Activated T-helper 1 cell treated with anti-CD3 and anti-CD28 coated beads, Interleukin-12 subunit alpha, Interleukin-12 subunit beta, Interleukin-2, Interleukin-4 antibody, amounts not matched to agents 30 ng/mL and 10 ng/mL and 1 ng/mL, durations not matched to agents 14 hours and 24 hours and 36 hours (primary cell): ENCODE results near the gene TCAP. TPM values are rescaled to one million over a fixed set of nuclear protein-coding genes. Genes with fewer than 3 reads are reported as not detected.

ENCODE experiments used
- DNase-seq: peaks from one replicate; pipeline ENCODE4 v3.0.0; 2021; ENCODE audit warnings: low spot score
- H3K27ac Mint-ChIP-seq: one replicate; pipeline ENCODE4 v1.8.0; 2021; ENCODE audit warnings: mild to moderate bottlenecking, mixed read lengths
- H3K27me3 Mint-ChIP-seq: one replicate; pipeline ENCODE4 v1.8.0; 2022; ENCODE audit warnings: mild to moderate bottlenecking, moderate library complexity, mixed read lengths; ENCODE audit not compliant: insufficient read depth
- H3K36me3 Mint-ChIP-seq: one replicate; pipeline ENCODE4 v1.8.0; 2021; ENCODE audit warnings: low read depth, mixed read lengths
- H3K4me1 Mint-ChIP-seq: one replicate; pipeline ENCODE4 v1.8.0; 2021; ENCODE audit warnings: low read depth, mixed read lengths
- H3K4me3 Mint-ChIP-seq: one replicate; pipeline ENCODE4 v1.8.0; 2021; ENCODE audit warnings: mild to moderate bottlenecking, moderate library complexity, mixed read lengths
- H3K9me3 Mint-ChIP-seq: one replicate; pipeline ENCODE4 v1.8.0; 2021; ENCODE audit warnings: mixed read lengths
- intact Hi-C: fragments of 100-400 bp; cut with micrococcal nuclease; formaldehyde crosslinking; loops from one replicate; pipeline ENCODE4 v1.15.1; 2024
- total RNA-seq: library from RNA; stranded (reverse); gene quantifications from 2 replicates; pipeline ENCODE4 v1.2.3, GENCODE V29; 2022

The TCAP gene
- total RNA-seq, 1 donor from 2014 or later, result 1.4 TPM

DNA sequence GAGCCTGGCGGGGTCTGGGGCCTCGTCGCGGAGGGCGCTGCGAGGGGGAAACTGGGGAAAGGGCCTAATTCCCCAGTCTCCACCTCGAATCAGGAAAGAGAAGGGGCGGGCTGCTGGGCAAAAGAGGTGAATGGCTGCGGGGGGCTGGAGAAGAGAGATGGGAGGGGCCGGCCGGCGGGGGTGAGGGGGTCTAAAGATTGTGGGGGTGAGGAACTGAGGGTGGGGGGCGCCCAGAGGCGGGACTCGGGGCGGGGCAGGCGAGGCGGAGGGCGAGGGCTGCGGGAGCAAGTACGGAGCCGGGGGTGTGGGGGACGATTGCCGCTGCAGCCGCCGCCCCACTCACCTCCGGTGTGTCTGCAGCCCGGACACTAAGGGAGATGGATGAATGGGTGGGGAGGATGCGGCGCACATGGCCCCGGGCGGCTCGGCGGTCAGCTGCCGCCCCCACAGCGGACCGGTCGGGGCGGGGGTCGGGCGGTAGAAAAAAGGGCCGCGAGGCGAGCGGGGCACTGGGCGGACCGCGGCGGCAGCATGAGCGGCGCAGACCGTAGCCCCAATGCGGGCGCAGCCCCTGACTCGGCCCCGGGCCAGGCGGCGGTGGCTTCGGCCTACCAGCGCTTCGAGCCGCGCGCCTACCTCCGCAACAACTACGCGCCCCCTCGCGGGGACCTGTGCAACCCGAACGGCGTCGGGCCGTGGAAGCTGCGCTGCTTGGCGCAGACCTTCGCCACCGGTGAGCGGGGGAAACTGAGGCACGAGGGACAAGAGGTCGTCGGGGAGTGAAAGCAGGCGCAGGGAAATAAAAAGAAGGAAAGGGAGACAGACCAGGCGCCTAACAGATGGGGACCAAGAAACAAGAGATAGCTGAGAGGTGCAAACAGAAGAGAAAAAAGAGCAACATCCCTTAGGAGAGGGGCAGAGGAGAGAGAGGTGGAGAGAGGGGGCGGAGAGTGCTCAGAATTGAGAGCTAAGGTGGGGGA, 3.1 kb downstream of the TCAP start, which contains the start of gene PNMT:
Gene PNMT (plus strand): TSS at position 509 of the 980 bp plus-strand sequence. CDS start 23 bp downstream, at position 532.
- intact Hi-C loops, result loop anchor here (1.0 kb wide), 2 partner anchors 31 to 46 kb away; partner anchors contain the start of gene STARD3
- H3K27ac Mint-ChIP-seq, result peak within 1 kb of the TSS; percentile 29
- peaks cover 4% of the 10 kb centered on the region for H3K36me3 Mint-ChIP-seq
- peaks cover 28% of the 10 kb centered on the region for H3K27me3 Mint-ChIP-seq
- no peaks in the 10 kb centered on the region for H3K9me3 Mint-ChIP-seq
- peaks cover 7% of the 10 kb centered on the region for H3K4me1 Mint-ChIP-seq
- DNase-seq, result peak; percentile 46
- peak within 1 kb of the TSS; percentile 37 for H3K4me3 Mint-ChIP-seq

DNA sequence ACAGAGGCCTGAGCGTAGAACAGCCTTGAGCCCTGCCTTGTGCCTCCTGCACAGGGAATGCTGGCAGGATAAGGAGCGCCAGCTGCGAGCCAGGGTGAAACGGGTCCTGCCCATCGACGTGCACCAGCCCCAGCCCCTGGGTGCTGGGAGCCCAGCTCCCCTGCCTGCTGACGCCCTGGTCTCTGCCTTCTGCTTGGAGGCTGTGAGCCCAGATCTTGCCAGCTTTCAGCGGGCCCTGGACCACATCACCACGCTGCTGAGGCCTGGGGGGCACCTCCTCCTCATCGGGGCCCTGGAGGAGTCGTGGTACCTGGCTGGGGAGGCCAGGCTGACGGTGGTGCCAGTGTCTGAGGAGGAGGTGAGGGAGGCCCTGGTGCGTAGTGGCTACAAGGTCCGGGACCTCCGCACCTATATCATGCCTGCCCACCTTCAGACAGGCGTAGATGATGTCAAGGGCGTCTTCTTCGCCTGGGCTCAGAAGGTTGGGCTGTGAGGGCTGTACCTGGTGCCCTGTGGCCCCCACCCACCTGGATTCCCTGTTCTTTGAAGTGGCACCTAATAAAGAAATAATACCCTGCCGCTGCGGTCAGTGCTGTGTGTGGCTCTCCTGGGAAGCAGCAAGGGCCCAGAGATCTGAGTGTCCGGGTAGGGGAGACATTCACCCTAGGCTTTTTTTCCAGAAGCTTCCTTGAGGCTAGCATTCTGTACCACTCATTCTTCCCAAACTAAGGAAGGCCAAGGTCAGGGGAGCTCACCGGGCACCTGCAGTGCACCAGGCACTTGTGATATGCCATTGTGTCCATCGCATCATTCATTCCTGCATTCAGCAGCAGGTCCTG, 5.0 kb downstream of the TCAP start:
- H3K4me3 Mint-ChIP-seq, result no peak overlapping the region

DNA sequence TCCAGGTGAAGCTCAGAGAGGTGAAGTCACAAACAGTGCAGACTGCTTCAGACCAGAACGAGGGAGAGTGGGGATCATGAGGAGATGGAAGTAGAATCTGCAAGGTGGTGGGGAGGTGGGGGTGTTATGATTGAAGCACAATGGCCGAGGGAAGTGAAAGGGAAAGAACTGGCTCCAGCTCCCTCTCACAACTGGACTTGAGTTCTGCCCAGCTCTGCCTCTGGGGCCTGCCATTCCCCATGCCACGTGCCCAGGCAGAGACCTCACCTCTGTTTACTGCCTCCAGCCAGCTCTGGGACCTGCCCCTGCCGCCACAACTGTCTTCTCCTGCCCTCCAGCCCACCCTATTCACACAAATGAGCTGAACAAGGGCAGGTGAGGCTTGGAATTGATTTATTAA, 5.6 kb downstream of the TCAP start:
- Mint-ChIP-seq H3K9me3 (no peaks in the 10 kb centered on the region), H3K4me1 (peaks cover 8% of the 10 kb centered on the region), H3K27me3 (peaks cover 29% of the 10 kb centered on the region), H3K27ac (no peak overlapping the region), H3K36me3 (peaks cover 6% of the 10 kb centered on the region), H3K4me3 (no peak overlapping the region)
- intact Hi-C loops, result no loop called here
- DNase-seq, result no peak

More for the DNA sequence above, 5.0 kb downstream of the TCAP start:
- H3K36me3 Mint-ChIP-seq, result peaks cover 4% of the 10 kb centered on the region
- H3K4me1 Mint-ChIP-seq, result peaks cover 7% of the 10 kb centered on the region
- H3K9me3 Mint-ChIP-seq, result no peaks in the 10 kb centered on the region
- no peak for DNase-seq
- intact Hi-C loops, result no loop called here
- H3K27ac Mint-ChIP-seq, result no peak overlapping the region
- peaks cover 29% of the 10 kb centered on the region for H3K27me3 Mint-ChIP-seq

DNA sequence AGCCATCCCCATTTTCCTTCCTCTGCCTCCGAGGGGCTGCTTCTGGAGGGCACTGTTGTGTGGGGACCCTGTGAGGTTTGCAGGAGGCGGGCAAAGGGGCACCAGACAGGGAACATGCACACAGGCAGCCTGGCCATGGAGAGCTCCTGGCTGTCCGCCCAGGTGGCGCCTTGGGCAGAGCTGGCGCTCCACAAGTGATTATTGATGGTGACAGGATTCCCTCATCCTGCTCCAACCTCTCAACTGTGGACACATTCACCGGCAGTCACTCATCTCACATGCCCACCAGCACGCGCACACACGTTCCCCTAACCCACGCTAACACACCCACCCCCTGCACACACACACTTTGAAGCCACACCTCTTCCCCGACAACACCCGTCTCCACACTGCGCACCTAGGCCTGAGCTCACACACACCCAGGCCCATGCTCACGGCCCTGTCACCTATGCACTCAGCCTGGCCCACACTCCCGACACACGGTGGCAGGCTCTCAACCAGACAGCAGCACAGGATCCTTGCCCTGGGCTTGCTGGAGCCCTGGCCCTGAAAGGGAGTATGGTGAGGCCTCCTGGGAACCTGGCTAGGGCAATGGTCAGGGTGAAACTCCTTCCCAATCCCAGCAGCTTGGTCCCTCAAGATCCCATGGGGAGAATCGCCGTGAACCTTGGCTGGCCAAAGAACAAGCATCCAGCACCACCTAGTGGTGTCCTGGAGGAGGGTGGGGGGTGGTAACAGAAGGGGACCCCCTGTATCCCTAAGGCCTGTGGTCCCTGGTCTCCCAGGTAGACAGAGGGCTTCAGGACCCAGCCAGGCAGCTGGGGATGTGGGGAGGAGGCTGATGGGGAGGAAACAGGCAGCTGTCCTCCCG, 6.7 kb downstream of the TCAP start:
- intact Hi-C loops, result no loop called here
- Mint-ChIP-seq H3K27me3 (peaks cover 22% of the 10 kb centered on the region), H3K4me1 (peaks cover 18% of the 10 kb centered on the region), H3K36me3 (peaks cover 6% of the 10 kb centered on the region), H3K9me3 (no peaks in the 10 kb centered on the region), H3K4me3 (no peak overlapping the region), H3K27ac (no peak overlapping the region)
- no peak for DNase-seq

DNA sequence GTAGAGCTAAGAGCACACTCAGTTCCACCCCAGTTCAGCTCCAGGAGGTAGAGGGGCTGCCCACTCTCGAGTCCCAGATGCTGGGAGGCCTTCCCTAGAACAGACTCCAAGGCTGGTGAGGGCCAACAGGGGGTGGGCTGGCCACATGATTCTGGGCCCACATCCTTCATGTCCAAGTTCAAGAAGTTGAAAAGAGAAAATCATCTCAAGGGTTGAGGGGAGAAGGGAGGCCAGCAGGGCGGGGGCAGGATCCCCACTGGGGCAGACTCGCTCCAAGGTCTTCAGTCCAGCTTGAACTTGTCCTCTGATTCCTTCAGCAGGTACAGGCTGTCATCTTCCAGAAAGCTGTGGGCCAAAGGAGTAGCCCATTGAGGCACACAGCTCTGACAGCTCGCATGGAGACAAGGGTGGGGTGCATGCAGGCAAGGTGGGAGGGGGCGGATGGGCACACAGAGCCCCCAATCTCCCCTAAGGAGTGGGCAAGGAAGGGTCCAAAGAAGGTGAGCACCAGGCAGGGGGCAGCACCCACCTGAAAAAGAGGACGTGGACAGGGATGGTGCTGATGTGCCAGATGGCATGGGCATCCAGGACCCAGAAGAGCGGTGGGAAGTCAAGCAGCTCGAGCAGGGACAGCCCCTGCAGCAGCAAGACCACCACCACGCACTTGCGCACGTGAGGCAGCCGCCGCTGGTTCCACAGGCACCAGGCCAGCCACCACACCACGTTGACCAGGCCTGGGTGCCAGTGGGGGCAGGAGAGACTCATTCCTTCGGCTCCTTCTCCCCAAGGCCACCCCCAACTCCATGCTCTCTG, 7.6 kb downstream of the TCAP start:
- H3K9me3 Mint-ChIP-seq, result no peaks in the 10 kb centered on the region

DNA sequence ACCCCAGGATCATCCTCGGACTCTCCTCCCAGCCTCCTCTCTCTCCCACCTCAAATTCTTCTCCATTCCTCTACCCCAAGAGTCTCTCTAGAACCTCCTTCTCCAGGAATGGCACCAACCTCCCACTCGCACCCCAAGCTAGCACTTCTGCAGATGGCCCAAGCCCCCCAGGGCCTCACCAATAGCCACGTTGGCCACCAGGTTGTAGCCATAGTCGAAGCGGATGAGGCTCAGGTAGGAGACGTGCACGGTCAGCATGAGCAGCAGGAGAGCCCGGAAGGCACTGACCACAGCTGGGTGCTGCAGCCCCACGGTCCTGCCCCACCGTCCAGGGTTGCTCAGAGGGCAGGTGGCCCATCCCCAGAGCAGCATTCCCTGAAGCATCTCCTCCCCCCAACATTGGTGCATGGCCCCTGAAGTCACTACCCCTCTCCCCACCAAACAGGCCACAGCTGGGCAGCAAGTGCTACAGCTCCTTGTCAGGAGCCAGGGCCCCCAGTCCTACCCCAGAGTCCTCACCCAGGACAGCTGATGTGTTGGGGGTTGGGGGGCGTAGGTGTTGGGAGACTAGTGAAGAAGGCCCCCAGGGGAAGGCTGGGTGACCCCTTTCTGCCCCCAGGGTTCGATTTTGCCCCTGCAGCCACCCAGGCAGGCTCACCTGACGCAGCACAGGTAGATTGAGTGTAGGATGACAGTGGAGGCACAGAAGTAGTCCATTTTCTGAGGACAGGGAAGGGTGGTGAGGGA, 8.4 kb downstream of the TCAP start:
- Mint-ChIP-seq H3K4me1 (peaks cover 32% of the 10 kb centered on the region), H3K36me3 (peaks cover 5% of the 10 kb centered on the region), H3K9me3 (no peaks in the 10 kb centered on the region), H3K27me3 (peaks cover 13% of the 10 kb centered on the region), H3K4me3 (no peak overlapping the region), H3K27ac (no peak overlapping the region)
- intact Hi-C loops, result no loop called here
- DNase-seq, result no peak

More for the DNA sequence above, 7.6 kb downstream of the TCAP start:
- Mint-ChIP-seq H3K4me1 (peaks cover 27% of the 10 kb centered on the region), H3K27me3 (peaks cover 19% of the 10 kb centered on the region), H3K27ac (no peak overlapping the region), H3K36me3 (peaks cover 6% of the 10 kb centered on the region), H3K4me3 (no peak overlapping the region)
- DNase-seq, result no peak
- intact Hi-C loops, result no loop called here

DNA sequence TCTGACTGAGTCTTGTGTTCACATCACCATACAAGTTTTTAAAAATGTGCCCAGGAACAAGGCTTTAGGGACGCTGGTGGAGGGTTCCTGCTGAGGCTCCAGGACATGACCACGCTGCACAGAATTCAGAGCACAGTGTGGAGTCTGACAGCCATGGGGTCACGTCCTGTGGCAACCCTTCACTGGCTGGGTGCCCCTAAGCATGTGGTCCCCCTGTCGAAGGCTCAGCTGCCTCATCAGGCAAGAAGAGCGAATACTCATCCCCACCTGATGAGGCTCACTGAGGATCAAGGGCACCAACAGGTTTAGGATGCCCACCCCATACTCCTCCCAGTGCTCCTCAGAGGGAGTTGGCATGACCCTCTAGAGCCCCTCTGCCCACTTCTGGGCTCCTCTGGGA, 9.0 kb downstream of the TCAP start:
- intact Hi-C loops, result no loop called here
- peaks cover 10% of the 10 kb centered on the region for H3K27me3 Mint-ChIP-seq
- peaks cover 4% of the 10 kb centered on the region for H3K36me3 Mint-ChIP-seq
- H3K4me3 Mint-ChIP-seq, result no peak overlapping the region
- H3K4me1 Mint-ChIP-seq, result peaks cover 34% of the 10 kb centered on the region
- H3K9me3 Mint-ChIP-seq, result no peaks in the 10 kb centered on the region
- no peak for DNase-seq
- no peak overlapping the region for H3K27ac Mint-ChIP-seq

DNA sequence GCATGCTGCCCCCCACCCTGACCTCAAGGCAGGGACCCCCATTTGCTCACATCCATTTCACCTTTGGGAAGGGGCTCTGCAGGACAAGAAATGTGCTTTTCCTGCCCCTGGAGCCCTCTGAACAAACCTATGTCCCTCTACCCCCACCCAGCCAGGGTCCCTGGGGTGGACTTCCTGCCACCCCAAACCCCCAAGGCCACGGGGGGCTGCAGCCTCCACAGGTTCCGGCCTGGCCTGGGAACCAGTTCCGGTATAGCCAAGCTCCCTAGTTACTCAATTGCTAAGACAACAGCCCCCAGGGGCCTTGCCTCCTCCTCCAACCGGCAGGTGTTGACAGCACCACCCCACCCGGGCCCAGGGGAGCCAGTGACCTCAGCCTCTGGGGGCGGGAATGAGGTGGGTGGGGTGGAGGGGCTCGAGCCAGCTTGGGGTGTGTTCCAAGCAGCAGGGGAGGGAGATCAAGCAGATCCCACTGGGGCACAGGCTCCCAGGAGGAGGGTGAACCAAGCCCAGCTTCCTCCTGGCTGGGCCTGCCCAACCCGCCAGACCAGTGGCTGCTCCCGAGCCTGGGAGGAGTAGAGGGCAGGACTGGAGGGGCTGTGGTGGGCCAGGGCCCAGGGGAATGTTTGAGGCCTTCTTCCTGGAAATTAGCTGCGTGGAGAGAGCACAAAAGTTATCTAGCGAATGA, 9.7 kb downstream of the TCAP start:
- H3K27ac Mint-ChIP-seq, result no peak overlapping the region
- H3K27me3 Mint-ChIP-seq, result peaks cover 6% of the 10 kb centered on the region
- peaks cover 41% of the 10 kb centered on the region for H3K4me1 Mint-ChIP-seq
- intact Hi-C loops, result no loop called here
- H3K36me3 Mint-ChIP-seq, result peaks cover 8% of the 10 kb centered on the region
- H3K9me3 Mint-ChIP-seq, result no peaks in the 10 kb centered on the region
- H3K4me3 Mint-ChIP-seq, result no peak overlapping the region
- no peak for DNase-seq

DNA sequence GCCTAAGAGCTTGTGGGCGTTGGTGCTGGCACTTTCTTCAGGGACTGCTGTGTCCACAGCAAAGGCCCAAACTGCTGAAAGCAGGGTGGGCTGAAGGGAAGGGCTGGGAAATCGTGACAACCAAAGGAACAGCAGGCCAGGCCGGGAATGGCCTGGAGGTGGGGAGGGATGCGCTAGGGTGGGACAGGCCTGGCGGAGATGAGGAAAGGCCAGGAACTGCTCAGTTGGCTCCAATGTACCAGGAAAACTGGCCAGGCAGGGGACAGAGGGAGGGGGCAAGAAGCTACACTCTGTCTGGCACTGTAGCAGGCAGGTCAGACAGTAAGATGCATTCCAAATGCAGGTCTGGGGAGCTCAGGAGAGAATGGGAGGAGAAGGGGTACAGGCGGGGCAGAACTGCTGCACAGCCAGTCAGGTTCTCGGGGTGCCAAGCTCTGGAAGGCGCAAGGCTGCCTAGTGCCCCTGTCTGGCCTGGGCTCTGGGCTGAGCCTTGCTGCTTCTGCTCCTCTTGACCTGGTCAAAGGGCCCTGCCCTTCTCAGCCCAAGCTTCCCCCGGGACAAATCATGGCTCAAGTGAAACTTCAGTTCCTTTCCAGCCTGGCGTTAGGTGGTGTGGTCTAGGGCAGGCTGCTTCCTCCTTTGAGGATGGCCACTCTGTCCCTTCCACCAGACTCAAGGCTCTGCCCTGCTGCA, 10.4 kb downstream of the TCAP start:
- DNase-seq, result no peak
- peaks cover 12% of the 10 kb centered on the region for H3K36me3 Mint-ChIP-seq
- intact Hi-C loops, result no loop called here
- H3K4me1 Mint-ChIP-seq, result peaks cover 48% of the 10 kb centered on the region
- H3K27me3 Mint-ChIP-seq, result peaks cover 6% of the 10 kb centered on the region
- H3K9me3 Mint-ChIP-seq, result no peaks in the 10 kb centered on the region
- no peak overlapping the region for H3K4me3 Mint-ChIP-seq
- H3K27ac Mint-ChIP-seq, result peak overlapping the region; percentile 35

DNA sequence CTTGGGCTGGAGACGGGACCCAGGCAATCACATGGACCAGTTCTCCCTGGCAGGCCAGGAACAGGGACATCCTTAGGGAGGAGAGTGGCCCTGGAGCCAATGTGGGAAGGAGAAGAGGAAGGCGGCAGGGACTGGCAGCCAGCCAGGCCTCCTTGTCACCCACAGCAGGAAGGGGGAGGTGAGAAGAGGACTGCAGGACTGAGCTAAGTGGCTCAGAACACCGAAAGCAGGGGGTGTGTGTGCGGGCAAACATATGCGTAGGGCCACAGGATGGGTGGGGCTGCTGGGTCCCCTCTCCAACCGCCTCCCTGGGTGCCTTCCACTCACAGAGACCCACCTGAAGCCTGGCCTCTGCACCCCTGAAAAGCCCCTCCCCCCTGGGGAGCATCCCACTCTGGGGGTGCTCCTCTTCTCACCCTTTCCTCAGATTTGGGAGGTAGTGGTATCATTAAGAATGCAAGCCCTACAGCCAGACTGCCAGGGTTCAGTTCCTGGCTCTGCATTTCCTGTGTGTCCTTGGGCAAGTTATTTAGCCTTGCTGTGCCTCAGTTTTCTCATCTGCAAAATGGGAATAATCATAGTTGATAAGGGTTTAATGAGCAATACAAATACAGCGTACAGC, 11.2 kb downstream of the TCAP start:
- H3K27me3 Mint-ChIP-seq, result peaks cover 6% of the 10 kb centered on the region
- intact Hi-C loops, result no loop called here
- H3K4me1 Mint-ChIP-seq, result peaks cover 52% of the 10 kb centered on the region
- H3K36me3 Mint-ChIP-seq, result peaks cover 16% of the 10 kb centered on the region
- peak overlapping the region; percentile 35 for H3K27ac Mint-ChIP-seq
- H3K4me3 Mint-ChIP-seq, result no peak overlapping the region
- peak; percentile 33 for DNase-seq
- no peaks in the 10 kb centered on the region for H3K9me3 Mint-ChIP-seq
